Activated CD4-positive, alpha-beta memory T cell treated with anti-CD3 and anti-CD28 coated beads for 36 hours (primary cell): ENCODE data around the gene FAM156B. TPM values are rescaled to one million over a fixed set of nuclear protein-coding genes. Genes with fewer than 3 reads are reported as not detected.
"Not testable (repeated sequence)": the region's sequence is repeated elsewhere in the genome, so short reads cannot be mapped to it uniquely, and the experiment has no call there.

ENCODE experiments used
- CTCF ChIA-PET: fragments of 350-600 bp; sonication (Branson Sonifier 250); formaldehyde crosslinking; loops from one replicate; lab custom pipeline; 2021; ENCODE audit warnings: antibody characterized with exemption, inconsistent platforms; lab: Charles Lee
- POLR2A ChIA-PET: fragments of 350-600 bp; sonication (Branson Sonifier 250); formaldehyde crosslinking; loops from one replicate; lab custom pipeline; 2021; ENCODE audit warnings: antibody characterized with exemption; lab: Charles Lee
- DNase-seq: peaks from one replicate; pipeline ENCODE4 v3.0.0-alpha.2; 2020
- H3K27ac Mint-ChIP-seq: one replicate; pipeline ENCODE4 v1.8.0; 2021; ENCODE audit warnings: mixed read lengths
- H3K27me3 Mint-ChIP-seq: one replicate; pipeline ENCODE4 v1.8.0; 2021; ENCODE audit warnings: mixed read lengths
- H3K36me3 Mint-ChIP-seq: one replicate; pipeline ENCODE4 v1.8.0; 2021; ENCODE audit warnings: mixed read lengths
- H3K4me1 Mint-ChIP-seq: one replicate; pipeline ENCODE4 v1.8.0; 2021; ENCODE audit warnings: low read depth, mixed read lengths
- H3K4me3 Mint-ChIP-seq: one replicate; pipeline ENCODE4 v1.8.0; 2021; ENCODE audit warnings: mild to moderate bottlenecking, mixed read lengths
- H3K9me3 Mint-ChIP-seq: one replicate; pipeline ENCODE4 v1.8.0; 2021; ENCODE audit warnings: mixed read lengths
- intact Hi-C: fragments of 100-400 bp; cut with micrococcal nuclease; formaldehyde crosslinking; loops from one replicate; pipeline ENCODE4 v1.15.1; 2023
- total RNA-seq, 2 experiments: library from RNA; stranded (reverse); gene quantifications; one replicate each; pipeline ENCODE4 v1.2.3, GENCODE V29; 2021

The FAM156B gene, protein sequence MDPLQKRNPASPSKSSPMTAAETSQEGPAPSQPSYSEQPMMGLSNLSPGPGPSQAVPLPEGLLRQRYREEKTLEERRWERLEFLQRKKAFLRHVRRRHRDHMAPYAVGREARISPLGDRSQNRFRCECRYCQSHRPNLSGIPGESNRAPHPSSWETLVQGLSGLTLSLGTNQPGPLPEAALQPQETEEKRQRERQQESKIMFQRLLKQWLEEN
- 10 to 100 TPM; 13.0 to 14.2 TPM for total RNA-seq

DNA sequence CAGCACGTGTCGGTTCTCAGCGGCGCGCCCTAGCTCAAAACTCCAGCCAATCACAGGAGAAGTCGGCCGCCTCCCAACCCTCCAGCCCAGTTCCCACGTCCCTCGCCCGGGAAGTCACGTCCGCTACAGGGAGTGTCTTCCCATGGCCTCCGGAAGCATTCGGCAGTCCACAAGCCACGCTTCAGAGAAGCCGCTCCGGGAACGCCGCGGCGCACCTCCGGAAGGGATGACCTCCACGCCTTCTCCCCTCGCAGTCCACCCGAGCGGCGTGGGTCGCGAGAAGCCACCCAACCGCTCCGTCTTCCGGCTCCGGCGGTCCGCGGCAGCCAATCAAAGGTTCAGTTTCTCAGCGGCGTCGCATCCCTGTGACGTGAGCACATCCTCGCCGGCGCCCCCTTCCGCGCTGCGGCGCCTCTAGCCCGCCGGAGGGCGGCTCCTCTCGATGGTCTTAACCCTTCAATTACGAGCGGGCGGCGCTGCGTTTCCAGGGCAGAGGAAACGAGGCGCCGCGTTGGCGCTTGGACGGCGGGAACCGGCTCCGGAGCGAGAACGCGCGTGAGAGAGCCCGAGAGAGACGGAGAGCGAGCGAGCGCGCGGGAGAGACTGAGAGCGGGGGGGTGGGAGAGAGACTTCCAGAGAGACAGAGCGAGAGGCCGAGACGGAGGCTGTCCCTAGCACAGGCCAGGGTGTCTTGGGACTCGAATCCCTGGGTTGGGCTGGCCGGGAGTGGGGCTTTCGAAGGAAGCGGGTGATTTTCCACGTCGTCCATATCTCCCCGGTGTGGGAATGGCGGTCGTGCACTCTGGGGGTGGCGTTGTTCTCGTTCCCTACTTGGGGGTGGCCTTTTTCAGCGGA, at the start of gene FAM156B:
TSS of gene FAM156B (plus strand) at position 476 of the 855 bp plus-strand sequence. CDS start 9,896 bp downstream, outside the sequence.
- H3K9me3 Mint-ChIP-seq, H3K4me3 Mint-ChIP-seq, DNase-seq, POLR2A ChIA-PET, H3K27me3 Mint-ChIP-seq, H3K36me3 Mint-ChIP-seq, intact Hi-C loops, H3K27ac Mint-ChIP-seq, CTCF ChIA-PET, H3K4me1 Mint-ChIP-seq: not testable (repeated sequence)

DNA sequence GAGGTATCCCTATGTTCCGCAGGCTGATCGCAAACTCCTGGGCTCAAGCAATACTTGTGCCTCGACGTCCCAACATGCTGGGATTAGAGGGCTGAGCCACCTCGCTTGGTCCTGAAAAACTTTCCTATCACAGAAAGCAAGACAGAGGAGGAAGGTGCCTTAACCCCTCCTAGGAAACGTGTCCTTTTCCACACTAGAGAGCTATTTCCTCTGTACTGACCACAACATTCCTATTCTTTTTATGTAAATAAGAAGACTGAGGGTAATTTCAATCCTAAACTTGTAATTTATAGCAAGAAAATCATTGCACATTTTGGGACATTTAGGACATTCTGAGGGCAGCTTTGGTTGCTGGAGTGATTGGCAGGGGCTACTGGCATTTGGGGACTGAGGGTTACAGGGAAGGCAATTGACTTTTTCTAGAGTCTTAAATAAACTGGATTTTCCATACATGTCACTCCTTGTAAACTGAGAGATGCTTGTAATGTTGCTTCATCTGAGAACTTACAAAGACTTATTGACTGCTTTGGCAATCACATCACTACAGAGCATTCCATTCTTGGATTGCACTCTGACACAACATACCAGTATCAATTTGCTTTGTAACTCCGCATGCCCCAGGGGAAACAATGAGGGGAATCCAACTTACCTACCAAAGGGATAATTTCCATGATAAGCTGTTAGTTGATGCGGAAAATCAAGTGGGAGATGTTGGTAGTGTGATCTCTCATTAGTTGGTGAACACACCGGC, 44.8 kb upstream of the FAM156B start:
- no peaks in the 10 kb centered on the region for H3K36me3 Mint-ChIP-seq
- no peaks in the 10 kb centered on the region for H3K9me3 Mint-ChIP-seq
- no peak overlapping the region for H3K4me3 Mint-ChIP-seq
- intact Hi-C loops, result no loop called here
- no peaks in the 10 kb centered on the region for H3K4me1 Mint-ChIP-seq
- ChIA-PET CTCF (no interaction called here), POLR2A (no interaction called here)
- DNase-seq, result no peak
- H3K27ac Mint-ChIP-seq, result no peak overlapping the region
- no peaks in the 10 kb centered on the region for H3K27me3 Mint-ChIP-seq

DNA sequence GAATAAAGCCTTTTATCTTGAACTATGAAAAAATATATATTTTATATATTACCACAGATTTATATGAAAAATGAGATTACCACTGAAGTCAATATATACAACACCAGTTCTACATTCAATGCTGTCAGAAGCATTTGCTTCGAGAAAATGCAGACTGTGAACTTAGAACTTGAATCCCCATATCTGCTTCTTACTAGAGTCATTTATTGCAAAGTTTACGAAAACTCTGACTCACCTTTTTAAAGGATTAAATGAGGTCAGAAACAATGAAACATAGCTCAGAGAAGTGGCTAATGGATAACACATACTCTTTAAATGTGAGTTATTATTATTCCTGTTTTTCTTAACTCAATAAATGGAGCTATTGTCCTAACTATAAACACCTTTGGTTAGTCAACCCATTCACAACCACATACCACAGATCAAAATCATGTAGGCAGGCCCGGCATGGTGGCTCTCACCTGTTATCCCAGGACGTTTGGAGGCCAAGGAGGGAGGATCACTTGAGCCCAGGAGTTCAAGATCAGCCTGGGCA, 40.1 kb upstream of the FAM156B start:
- H3K27me3 Mint-ChIP-seq, CTCF ChIA-PET, H3K36me3 Mint-ChIP-seq: not testable (repeated sequence)

DNA sequence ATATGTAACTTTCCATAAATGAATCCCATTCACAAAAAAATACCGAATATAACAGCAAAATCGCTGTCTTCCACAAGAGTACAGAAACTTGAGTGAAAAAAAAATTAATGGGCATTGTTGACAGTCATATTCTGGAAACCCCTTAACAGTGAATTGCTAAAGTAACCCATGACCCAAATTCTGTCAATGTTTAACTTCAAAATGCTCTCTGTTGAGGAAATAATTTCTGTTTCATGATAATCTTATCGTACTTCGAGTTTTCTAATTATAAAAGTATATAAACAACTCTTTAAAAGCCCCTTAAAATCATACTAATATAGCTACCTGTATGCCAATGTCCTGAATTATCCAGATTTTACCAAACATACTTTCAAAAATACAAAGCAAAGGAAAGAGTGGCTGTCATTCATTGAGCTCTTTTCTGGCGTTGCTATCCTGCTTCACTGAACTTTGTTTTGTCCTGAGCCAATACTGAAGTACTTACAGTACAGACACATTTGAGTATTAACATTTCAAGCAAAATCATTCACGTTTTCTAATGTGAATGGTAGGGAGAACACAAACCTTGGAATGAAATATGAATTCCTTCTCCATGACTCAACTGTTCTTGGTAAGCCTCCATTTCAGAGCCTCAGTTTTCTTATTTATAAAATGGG, 31.7 kb upstream of the FAM156B start:
- CTCF ChIA-PET, result no interaction called here
- no peak overlapping the region for H3K27ac Mint-ChIP-seq
- H3K9me3 Mint-ChIP-seq, result no peaks in the 10 kb centered on the region
- DNase-seq, result no peak
- POLR2A ChIA-PET, result no interaction called here
- H3K4me3 Mint-ChIP-seq, result no peak overlapping the region
- H3K36me3 Mint-ChIP-seq, result no peaks in the 10 kb centered on the region
- H3K4me1 Mint-ChIP-seq, result no peaks in the 10 kb centered on the region
- intact Hi-C loops, result no loop called here
- no peaks in the 10 kb centered on the region for H3K27me3 Mint-ChIP-seq

More for the DNA sequence above, 40.1 kb upstream of the FAM156B start:
- H3K9me3 Mint-ChIP-seq, DNase-seq, H3K4me3 Mint-ChIP-seq, intact Hi-C loops, H3K27ac Mint-ChIP-seq, H3K4me1 Mint-ChIP-seq, POLR2A ChIA-PET: not testable (repeated sequence)

DNA sequence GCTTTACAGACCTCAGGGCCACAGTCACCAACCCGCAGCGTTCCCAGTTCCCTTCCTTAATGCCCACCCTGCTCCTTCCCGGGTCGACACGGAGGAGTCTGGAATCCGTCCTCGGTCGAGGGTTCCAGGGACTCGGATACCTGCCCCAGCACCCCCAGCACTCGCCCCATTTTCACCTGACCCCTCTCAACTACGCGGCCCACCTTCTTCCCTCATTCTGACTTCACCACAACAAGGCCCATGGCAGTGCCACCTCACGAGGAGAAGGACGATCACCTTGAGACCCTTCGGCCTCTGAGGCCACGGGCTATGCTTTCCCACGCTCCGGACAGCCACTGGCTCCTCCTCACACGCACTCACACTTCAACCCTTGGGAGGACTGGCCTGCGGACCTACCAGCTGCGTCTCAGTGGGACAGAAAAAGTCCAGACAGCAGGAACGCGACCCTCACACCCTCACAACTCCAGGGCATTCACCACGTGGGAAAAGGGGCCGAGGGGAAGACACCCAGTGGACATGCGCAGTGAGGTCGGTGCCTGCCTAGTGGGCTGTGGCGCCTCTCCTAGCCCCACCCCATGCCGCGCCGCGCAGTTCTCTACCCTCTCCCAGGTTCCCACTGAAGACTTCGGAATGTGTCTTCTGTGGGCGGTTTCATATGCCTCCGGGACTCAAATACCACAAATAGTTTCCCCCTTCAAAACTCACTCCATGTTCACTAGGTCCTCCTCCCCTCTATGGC, 29.4 kb upstream of the FAM156B start, which contains the start of gene XAGE3:
TSS of gene XAGE3 (minus strand) at position 474 of the 739 bp plus-strand sequence. CDS start 950 bp downstream, outside the sequence.
- no peaks in the 10 kb centered on the region for H3K36me3 Mint-ChIP-seq
- H3K27me3 Mint-ChIP-seq, result peaks cover 3% of the 10 kb centered on the region
- no peak within 1 kb of the TSS for H3K4me3 Mint-ChIP-seq
- ChIA-PET POLR2A (no interaction called here), CTCF (no interaction called here)
- H3K9me3 Mint-ChIP-seq, result no peaks in the 10 kb centered on the region
- H3K27ac Mint-ChIP-seq, result no peak within 1 kb of the TSS
- intact Hi-C loops, result no loop called here
- H3K4me1 Mint-ChIP-seq, result no peaks in the 10 kb centered on the region
- no peak for DNase-seq

DNA sequence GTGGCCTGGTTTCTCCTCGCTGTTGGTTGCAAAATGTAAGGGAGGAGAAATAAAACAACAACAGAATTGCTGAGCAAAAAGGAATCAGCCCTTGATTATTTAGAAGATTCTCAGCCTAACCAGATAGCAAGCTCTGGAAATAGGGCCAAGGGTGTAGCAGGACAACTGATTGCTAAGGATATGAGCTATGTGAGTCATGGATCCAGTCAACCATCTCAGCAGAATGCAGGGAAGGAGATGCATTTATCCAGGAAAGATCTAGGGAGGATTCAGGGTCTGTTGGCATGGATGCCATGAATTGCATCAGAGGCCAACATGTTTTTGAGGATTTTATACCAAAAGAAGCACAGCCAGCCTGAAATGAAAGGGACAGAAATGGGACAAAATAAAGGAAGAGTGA, 27.1 kb upstream of the FAM156B start:
- POLR2A ChIA-PET, result no interaction called here
- intact Hi-C loops, result no loop called here
- no peak for DNase-seq
- H3K27me3 Mint-ChIP-seq, result peaks cover 3% of the 10 kb centered on the region
- H3K4me3 Mint-ChIP-seq, result no peak overlapping the region
- CTCF ChIA-PET, result no interaction called here
- H3K27ac Mint-ChIP-seq, result no peak overlapping the region
- H3K4me1 Mint-ChIP-seq, result no peaks in the 10 kb centered on the region
- H3K36me3 Mint-ChIP-seq, result no peaks in the 10 kb centered on the region
- no peaks in the 10 kb centered on the region for H3K9me3 Mint-ChIP-seq

DNA sequence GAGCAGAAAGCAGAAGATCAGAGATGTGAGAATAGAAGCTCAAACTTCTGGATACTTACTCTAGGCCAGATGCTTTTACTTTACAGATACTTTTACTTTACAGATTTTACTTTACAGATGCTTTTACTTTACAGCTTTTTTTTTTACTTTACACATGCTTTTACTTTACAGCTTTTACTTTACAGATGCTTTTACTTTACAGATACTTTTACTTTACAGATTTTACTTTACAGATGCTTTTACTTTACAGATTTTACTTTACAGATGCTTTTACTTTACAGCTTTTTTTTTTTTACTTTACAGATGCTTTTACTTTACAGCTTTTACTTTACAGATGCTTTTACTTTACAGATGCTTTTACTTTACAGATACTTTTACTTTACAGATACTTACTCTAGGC, 23.3 kb upstream of the FAM156B start:
- H3K9me3 Mint-ChIP-seq, CTCF ChIA-PET, H3K27me3 Mint-ChIP-seq: not testable (repeated sequence)

DNA sequence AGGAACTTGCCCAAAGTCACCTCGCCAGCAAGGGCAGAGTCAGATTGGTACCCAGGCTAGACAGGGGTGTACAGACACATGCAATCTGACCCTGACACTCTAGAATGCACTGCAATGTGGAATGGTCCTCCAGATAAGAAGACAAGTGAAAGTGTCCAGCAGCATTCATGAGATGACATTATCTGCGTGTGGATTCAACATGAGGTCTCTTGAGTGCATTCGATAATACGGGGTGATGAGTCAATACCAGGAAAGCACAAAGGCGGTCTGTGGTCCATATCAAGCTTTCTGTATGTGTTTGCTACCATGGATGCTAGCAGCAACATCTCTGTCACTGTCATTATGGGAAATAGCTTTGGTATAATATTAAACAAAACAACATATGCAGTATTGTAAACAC, 22.5 kb upstream of the FAM156B start:
- no peaks in the 10 kb centered on the region for H3K9me3 Mint-ChIP-seq
- H3K4me3 Mint-ChIP-seq, result no peak overlapping the region
- H3K27me3 Mint-ChIP-seq, result peaks cover 3% of the 10 kb centered on the region
- intact Hi-C loops, result no loop called here
- H3K36me3 Mint-ChIP-seq, result no peaks in the 10 kb centered on the region
- POLR2A ChIA-PET, result no interaction called here
- H3K4me1 Mint-ChIP-seq, result no peaks in the 10 kb centered on the region
- no peak overlapping the region for H3K27ac Mint-ChIP-seq
- DNase-seq, result no peak
- CTCF ChIA-PET, result no interaction called here

More for the DNA sequence above, 23.3 kb upstream of the FAM156B start:
- H3K4me3 Mint-ChIP-seq, H3K4me1 Mint-ChIP-seq, DNase-seq, H3K27ac Mint-ChIP-seq, H3K36me3 Mint-ChIP-seq, intact Hi-C loops, POLR2A ChIA-PET: not testable (repeated sequence)

DNA sequence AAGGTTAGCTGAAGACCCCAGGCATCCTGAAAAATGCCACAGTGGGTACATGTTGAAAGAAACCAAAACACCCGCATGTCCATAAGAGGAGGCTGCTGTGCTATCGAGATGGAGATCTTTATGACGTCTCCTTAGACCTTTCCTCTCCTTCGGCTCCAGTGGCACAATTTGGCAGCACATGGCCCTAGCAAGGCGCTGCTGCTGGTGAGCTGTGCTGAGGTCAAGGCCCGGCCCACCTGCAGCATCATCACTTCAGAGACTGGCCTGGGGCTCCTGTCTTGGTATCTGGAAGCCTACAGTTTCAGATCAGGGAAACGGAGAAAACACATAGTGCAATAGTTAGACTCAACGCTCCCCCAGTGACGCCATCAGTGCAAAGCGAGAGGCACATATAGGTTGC, 21.7 kb upstream of the FAM156B start:
- H3K4me3 Mint-ChIP-seq, H3K27me3 Mint-ChIP-seq, DNase-seq, POLR2A ChIA-PET, intact Hi-C loops, H3K4me1 Mint-ChIP-seq, H3K36me3 Mint-ChIP-seq, H3K9me3 Mint-ChIP-seq, CTCF ChIA-PET, H3K27ac Mint-ChIP-seq: not testable (repeated sequence)

DNA sequence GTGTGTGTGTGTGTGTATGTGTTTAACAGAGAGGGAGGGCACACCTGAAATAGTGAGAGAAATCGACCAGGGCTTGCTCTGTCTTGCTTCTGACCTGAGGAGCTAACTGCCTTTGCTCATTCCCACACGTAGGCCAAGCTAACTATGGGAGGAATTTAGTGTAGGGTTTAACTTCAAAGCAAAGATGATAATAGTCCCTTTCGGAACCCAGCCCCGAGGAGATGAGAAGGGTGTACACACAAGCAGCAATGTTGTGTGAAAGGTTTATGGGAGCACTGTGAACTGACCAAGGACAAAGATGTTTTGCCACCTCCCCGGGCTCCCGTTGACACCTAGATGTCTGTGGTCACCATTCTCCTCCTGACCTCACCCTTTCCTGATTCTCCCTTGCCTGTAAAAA, 20.7 kb upstream of the FAM156B start:
- DNase-seq, H3K27ac Mint-ChIP-seq, H3K36me3 Mint-ChIP-seq, H3K4me3 Mint-ChIP-seq, H3K27me3 Mint-ChIP-seq, POLR2A ChIA-PET, intact Hi-C loops, H3K9me3 Mint-ChIP-seq, CTCF ChIA-PET, H3K4me1 Mint-ChIP-seq: not testable (repeated sequence)

DNA sequence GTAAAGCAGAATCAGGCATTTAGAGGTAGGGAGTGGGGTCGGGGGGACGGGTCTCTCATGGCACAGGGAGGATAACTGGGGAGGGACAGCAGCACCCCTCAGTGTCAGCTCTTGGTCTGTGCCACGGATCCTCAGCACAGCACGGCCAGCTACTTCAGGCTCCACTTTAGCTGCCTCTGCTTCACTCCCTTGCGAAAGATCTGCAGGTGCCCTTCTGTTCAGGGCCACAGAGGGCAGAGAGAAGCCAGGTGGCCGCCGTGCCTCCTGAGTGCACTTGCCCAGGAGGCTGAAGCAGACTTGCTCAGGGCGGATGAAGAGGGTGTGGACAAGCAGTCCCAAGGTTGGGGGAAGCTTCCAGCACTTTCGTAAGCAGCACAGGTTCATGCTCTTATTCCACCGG, 9.7 kb upstream of the FAM156B start:
- CTCF ChIA-PET, DNase-seq, H3K9me3 Mint-ChIP-seq, H3K27ac Mint-ChIP-seq, H3K4me1 Mint-ChIP-seq, intact Hi-C loops, H3K36me3 Mint-ChIP-seq, POLR2A ChIA-PET, H3K27me3 Mint-ChIP-seq, H3K4me3 Mint-ChIP-seq: not testable (repeated sequence)
